ENCODE data around the gene SPAG9. TPM values are rescaled to one million over a fixed set of nuclear protein-coding genes. Genes with fewer than 3 reads are reported as not detected.
A peak's percentile ranks its signal among the peaks of the same experiment; 100 is the strongest.

Gene SPAG9
- total RNA-seq, 6 experiments from 2014 or later = 35.2 to 49.7 (median 43.3) TPM

DNA sequence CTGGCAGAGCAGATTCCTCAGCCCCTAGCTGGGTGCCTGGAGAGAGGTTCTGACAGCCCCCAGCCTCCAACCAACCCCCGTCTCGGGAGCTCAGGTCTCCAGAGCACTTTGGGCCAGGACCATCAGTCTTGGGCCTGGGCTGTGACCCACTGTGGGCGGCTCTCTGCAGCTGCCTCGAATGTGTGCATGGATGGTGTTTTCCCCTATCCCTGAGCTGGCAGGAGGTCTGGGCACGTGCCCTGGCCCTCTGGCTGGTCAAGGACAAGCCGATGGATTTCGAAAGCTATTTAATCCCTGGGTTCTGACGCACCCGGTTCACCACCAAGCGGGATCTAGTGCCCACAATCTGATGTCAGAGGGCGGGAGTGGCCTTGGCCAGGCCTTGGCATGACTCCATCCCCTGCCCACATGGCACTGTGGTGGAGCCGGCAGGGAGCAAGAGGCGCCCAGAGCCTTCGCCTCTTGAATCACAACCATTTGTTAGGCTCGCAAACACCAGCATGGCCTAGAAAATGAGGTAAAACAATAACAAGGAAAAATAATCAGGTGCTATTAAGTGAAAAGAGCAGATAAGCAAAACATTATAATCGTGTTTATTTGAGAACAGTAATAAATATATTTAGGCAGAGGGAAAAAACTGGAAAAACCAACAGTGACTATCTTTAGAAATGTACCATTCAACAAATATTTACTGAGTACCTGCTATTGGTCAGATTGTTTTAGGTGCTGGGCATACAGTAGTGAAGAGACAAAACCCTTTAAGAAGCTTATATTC, 185.3 kb downstream of the SPAG9 start:
- ATAC-seq (peak; percentile 64 to 81 (median 75)), DNase-seq (peak; percentile 91 to 96 (median 95))
- WGBS (ENCODE audit: insufficient coverage, low coverage, low lambda C conversion rate, missing lambda C conversion rate) = 28% methylated on average over 9 of the region's 16 CpGs
- Histone ChIP-seq H3K27me3 (no peaks in the 10 kb centered on the region), H3K36me3 (no peaks in the 10 kb centered on the region), H3K4me3 (no peak overlapping the region), H3K4me1 (peaks cover 0 to 51% (median 16%) of the 10 kb centered on the region in 4 donors), H3K9me3 (no peaks in the 10 kb centered on the region), H3K27ac (peak overlapping the region; percentile 19 to 82 (median 76))
- TF ChIP-seq, protein P1, sequence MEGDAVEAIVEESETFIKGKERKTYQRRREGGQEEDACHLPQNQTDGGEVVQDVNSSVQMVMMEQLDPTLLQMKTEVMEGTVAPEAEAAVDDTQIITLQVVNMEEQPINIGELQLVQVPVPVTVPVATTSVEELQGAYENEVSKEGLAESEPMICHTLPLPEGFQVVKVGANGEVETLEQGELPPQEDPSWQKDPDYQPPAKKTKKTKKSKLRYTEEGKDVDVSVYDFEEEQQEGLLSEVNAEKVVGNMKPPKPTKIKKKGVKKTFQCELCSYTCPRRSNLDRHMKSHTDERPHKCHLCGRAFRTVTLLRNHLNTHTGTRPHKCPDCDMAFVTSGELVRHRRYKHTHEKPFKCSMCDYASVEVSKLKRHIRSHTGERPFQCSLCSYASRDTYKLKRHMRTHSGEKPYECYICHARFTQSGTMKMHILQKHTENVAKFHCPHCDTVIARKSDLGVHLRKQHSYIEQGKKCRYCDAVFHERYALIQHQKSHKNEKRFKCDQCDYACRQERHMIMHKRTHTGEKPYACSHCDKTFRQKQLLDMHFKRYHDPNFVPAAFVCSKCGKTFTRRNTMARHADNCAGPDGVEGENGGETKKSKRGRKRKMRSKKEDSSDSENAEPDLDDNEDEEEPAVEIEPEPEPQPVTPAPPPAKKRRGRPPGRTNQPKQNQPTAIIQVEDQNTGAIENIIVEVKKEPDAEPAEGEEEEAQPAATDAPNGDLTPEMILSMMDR (IDR thresholded peaks at IDR 0.05) = no peak
- TF ChIP-seq POLR2A (IDR thresholded peaks at IDR 0.05) = peak; percentile 76
- intact Hi-C loops (cut with DNase I) = no loop called here

DNA sequence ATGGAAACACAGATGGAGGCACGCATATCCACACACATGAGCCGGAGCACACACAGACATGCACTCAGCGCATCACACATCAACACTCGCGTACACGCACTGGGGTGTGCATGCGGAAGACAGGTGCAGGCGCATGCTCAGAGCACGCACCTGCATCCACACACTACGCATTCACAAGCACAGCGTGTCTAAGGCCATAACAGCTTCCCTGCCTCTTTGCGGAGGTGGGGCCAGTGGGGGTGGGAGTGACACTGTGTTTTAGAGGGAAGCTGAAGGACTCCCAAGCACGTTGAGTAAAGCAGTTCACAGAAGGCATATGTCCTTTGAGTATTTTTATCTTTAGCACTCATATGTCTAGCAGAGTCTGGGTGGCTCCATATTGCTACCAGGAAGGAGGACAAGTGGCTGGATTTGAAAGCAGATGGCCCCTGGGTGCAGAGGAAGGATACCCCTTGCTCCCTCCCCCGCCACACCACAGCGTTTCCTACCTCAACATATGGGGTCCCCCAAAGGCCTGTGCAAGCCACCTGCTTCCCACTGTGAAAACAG, 185.9 kb downstream of the SPAG9 start:
- TF ChIP-seq, protein P1 (IDR thresholded peaks at IDR 0.05) = no peak
- DNase-seq (no peak), ATAC-seq (no peak)
- no peaks in the 10 kb centered on the region for H3K27me3 ChIP-seq
- no peaks in the 10 kb centered on the region for H3K36me3 ChIP-seq
- H3K4me1 ChIP-seq = peaks cover 0 to 46% (median 13%) of the 10 kb centered on the region in 4 donors
- intact Hi-C loops (cut with DNase I) = no loop called here
- WGBS (ENCODE audit: insufficient coverage, low coverage, low lambda C conversion rate, missing lambda C conversion rate) = 74% methylated on average over 4 of the region's 15 CpGs
- H3K4me3 ChIP-seq = no peak overlapping the region
- peak overlapping the region in 2 of 3 donors; percentile 66 to 82 for H3K27ac ChIP-seq
- H3K9me3 ChIP-seq = no peaks in the 10 kb centered on the region

DNA sequence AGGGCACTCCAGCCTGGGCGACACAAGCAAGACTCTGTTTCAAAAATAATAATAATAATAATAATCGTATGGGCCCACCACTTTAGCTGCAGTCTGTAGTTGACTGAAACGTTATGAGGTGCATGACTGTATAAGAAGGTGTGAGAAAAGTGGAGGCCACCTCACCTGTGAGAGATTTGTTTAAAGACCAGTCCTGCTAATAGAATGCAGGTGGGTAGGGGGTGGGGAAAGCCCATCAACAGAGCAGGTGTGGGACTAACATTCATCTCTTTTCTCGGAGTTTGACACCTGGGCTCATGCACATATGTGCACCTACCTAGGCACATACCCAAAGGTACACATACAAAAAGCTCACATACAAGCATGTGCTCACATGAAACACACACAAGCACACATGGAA, 186.5 kb downstream of the SPAG9 start:
- Histone ChIP-seq H3K36me3 (no peaks in the 10 kb centered on the region), H3K4me3 (no peak overlapping the region), H3K27ac (peak overlapping the region in 1 of 3 donors; percentile 82), H3K9me3 (no peaks in the 10 kb centered on the region), H3K27me3 (no peaks in the 10 kb centered on the region), H3K4me1 (peaks cover 0 to 40% (median 10%) of the 10 kb centered on the region in 4 donors)
- WGBS (ENCODE audit: insufficient coverage, low coverage, low lambda C conversion rate, missing lambda C conversion rate) = 80% methylated on average over 4 of the region's 4 CpGs
- TF ChIP-seq, protein P1 (IDR thresholded peaks at IDR 0.05) = no peak
- TF ChIP-seq POLR2A (IDR thresholded peaks at IDR 0.05) = no peak
- DNase-seq (no peak), ATAC-seq (no peak)
- intact Hi-C loops (cut with DNase I) = no loop called here

DNA sequence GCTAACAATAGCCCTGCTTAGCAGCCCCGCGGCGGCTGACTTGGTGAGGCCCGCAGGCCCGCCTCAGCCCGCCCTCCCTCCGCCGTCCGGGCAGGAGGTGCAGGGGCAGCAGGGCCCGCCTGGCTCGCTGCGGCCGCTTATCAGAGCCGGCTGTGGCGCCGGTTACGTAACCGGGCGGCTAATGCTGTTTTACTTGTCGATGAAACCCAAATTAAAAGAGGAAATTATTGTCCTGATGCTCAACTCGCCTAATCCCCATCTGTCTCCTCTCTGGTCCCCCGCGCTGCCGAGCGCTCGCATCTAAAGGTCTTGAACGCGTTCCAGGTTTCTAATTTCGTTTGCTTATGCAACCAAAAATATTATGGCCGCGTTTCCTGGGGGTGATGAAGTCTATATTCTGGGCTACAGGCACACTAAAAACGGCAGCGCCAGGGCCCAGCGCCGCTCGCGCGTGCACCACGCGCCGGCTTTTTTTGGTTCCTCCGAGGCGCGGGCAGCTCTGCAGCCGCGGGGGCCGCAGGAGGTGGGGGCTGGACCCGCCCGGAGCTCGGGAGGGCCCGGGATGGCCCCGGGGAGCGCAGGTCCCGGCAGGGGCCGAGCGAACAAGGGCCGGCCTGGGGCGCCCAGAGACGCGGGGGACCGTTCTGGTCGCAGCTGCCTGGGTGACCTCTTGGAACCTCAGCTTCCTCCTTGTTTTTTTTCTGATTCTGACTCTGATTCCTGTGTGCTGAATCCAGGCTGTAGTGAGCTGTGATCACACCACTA, 189.3 kb downstream of the SPAG9 start:
- intact Hi-C loops (cut with DNase I) = no loop called here
- Histone ChIP-seq H3K4me3 (peak overlapping the region; percentile 21 to 61 (median 41)), H3K4me1 (peaks cover 0 to 36% (median 10%) of the 10 kb centered on the region in 4 donors), H3K27me3 (no peaks in the 10 kb centered on the region), H3K36me3 (no peaks in the 10 kb centered on the region), H3K27ac (peak overlapping the region; percentile 62 to 98 (median 95)), H3K9me3 (no peaks in the 10 kb centered on the region)
- peak; percentile 83 to 90 (median 89) for DNase-seq
- ATAC-seq = peak; percentile 69 to 84 (median 76)
- TF ChIP-seq, protein P1 (IDR thresholded peaks at IDR 0.05) = no peak
- TF ChIP-seq POLR2A (IDR thresholded peaks at IDR 0.05) = peak; percentile 39
- WGBS (ENCODE audit: insufficient coverage, low coverage, low lambda C conversion rate, missing lambda C conversion rate) = 0% methylated on average over 37 of the region's 62 CpGs
